Trophoblast cell (in vitro differentiated cells and primary cell): ENCODE measurements around the gene PAX1.

Experiments
- DNase-seq, 2 donors: peaks; one replicate each; pipeline ENCODE4 v3.0.0-alpha.2; 2016
- H2AFZ ChIP-seq: 2 replicates; pipeline ENCODE4 v1.6.1; 2013; ENCODE audit warnings: low read length, moderate library complexity, mild to moderate bottlenecking; ENCODE audit not compliant: insufficient read depth, poor library complexity
- H2AK5ac ChIP-seq: 2 replicates; pipeline ENCODE4 v1.6.1; 2013; ENCODE audit warnings: mild to moderate bottlenecking, low read length
- H2BK120ac ChIP-seq: 2 replicates; pipeline ENCODE4 v1.6.1; 2013; ENCODE audit warnings: low read length, mild to moderate bottlenecking, moderate library complexity; ENCODE audit not compliant: insufficient read depth, poor library complexity
- H2BK12ac ChIP-seq: 2 replicates; pipeline ENCODE4 v1.6.1; 2013; ENCODE audit warnings: mild to moderate bottlenecking, low read length, moderate library complexity
- H2BK5ac ChIP-seq: 2 replicates; pipeline ENCODE4 v1.6.1; 2013; ENCODE audit warnings: low read length, low read depth, moderate library complexity, mild to moderate bottlenecking; ENCODE audit not compliant: poor library complexity
- H3K14ac ChIP-seq: 2 replicates; pipeline ENCODE4 v1.6.1; 2013; ENCODE audit warnings: mild to moderate bottlenecking, low read length
- H3K18ac ChIP-seq: 2 replicates; pipeline ENCODE4 v1.6.1; 2013; ENCODE audit warnings: mild to moderate bottlenecking, low read length
- H3K23ac ChIP-seq: 2 replicates; pipeline ENCODE4 v1.6.1; 2013; ENCODE audit warnings: low read length
- H3K27ac ChIP-seq: 2 replicates; pipeline ENCODE4 v1.5.1; 2013; ENCODE audit warnings: low read depth, mild to moderate bottlenecking, inconsistent platforms, low read length, moderate library complexity
- H3K27me3 ChIP-seq: 2 replicates; pipeline ENCODE4 v1.6.1; 2013; ENCODE audit warnings: inconsistent platforms, mild to moderate bottlenecking, low read length, moderate library complexity; ENCODE audit not compliant: insufficient read depth
- H3K36me3 ChIP-seq, 2 experiments: 1 replicate in 1 of 2; 2 replicates in 1 of 2; pipeline ENCODE4 v1.6.1; 2013; ENCODE audit warnings: low read length in 2 of 2, mild to moderate bottlenecking in 2 of 2, moderate library complexity in 1 of 2; ENCODE audit not compliant: insufficient read depth in 2 of 2, control insufficient read depth in 1 of 2
- H3K4ac ChIP-seq: 2 replicates; pipeline ENCODE4 v1.6.1; 2013; ENCODE audit warnings: low read depth, mild to moderate bottlenecking, low read length, moderate library complexity
- H3K4me1 ChIP-seq, 2 experiments: 1 replicate in 1 of 2; 2 replicates in 1 of 2; pipeline ENCODE4 v1.6.1; 2013; ENCODE audit warnings: low read length in 2 of 2, mild to moderate bottlenecking in 2 of 2, moderate library complexity in 1 of 2; ENCODE audit not compliant: insufficient read depth in 2 of 2, control insufficient read depth in 1 of 2
- H3K4me2 ChIP-seq: 2 replicates; pipeline ENCODE4 v1.6.1; 2013; ENCODE audit warnings: inconsistent platforms, mild to moderate bottlenecking, low read length, moderate library complexity
- H3K4me3 ChIP-seq: 2 replicates; pipeline ENCODE4 v1.5.1; 2013; ENCODE audit warnings: mild to moderate bottlenecking, low read depth, low read length, inconsistent platforms
- H3K79me1 ChIP-seq: one replicate; pipeline ENCODE4 v1.6.1; 2013; ENCODE audit warnings: low read length
- H3K79me2 ChIP-seq: 2 replicates; pipeline ENCODE4 v1.6.1; 2013; ENCODE audit warnings: low read length, mild to moderate bottlenecking; ENCODE audit not compliant: control insufficient read depth, insufficient read depth, poor library complexity
- H3K9ac ChIP-seq: 2 replicates; pipeline ENCODE4 v1.6.1; 2013; ENCODE audit warnings: mild to moderate bottlenecking, low read length
- H3K9me3 ChIP-seq: 2 replicates; pipeline ENCODE4 v1.6.1; 2013; ENCODE audit warnings: low read depth, mild to moderate bottlenecking, control low read depth, inconsistent platforms, low read length; ENCODE audit not compliant: insufficient read depth
- H4K12ac ChIP-seq: 2 replicates; pipeline ENCODE4 v1.6.1; 2013; ENCODE audit warnings: low read depth, mild to moderate bottlenecking, low read length, moderate library complexity
- H4K8ac ChIP-seq: 2 replicates; pipeline ENCODE4 v1.6.1; 2013; ENCODE audit warnings: low read depth, mild to moderate bottlenecking, low read length, moderate library complexity
- H4K91ac ChIP-seq: one replicate; pipeline ENCODE4 v1.6.1; 2013; ENCODE audit warnings: low read depth, mild to moderate bottlenecking, low read length, moderate library complexity
- WGBS: extraction: QIAGEN DNeasy Blood & Tissue Kit; methylation state at CpG from one replicate; pipeline ENCODE4 v1.1.7; 2013; ENCODE audit warnings: missing lambda C conversion rate; ENCODE audit not compliant: insufficient read length, insufficient coverage; ENCODE audit errors: extremely low coverage; 5-methylcytosine and 5-hydroxymethylcytosine counted together

Gene PAX1

DNA sequence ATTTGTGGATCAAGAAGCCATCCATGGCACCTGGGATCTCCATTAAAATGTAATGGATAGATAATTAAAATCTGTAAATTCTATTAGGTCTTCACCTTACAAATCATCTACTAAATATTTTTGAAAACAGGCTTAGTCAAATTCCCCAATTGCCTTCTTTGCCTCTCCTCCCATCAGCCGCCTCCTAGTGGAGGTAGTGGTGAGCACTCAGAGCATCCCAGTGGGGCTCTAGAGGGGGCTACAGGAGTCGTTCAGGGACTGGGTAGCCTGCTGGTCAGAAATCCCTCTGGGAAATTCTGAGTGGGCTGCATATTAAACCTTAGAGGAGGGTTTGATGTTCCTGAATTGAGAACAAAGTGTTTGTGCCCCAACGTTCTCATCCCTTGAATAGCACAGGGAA is 20.8 kb upstream of the PAX1 start:
- no peak overlapping the region for H4K91ac ChIP-seq
- H2AK5ac ChIP-seq, result no peak overlapping the region
- DNase-seq, result no peak
- no peak overlapping the region for H3K4me2 ChIP-seq
- no peak overlapping the region for H2AFZ ChIP-seq
- no peaks in the 10 kb centered on the region for H3K79me2 ChIP-seq
- H3K27ac ChIP-seq, result no peak overlapping the region
- H3K4me3 ChIP-seq, result no peak overlapping the region
- H3K4me1 ChIP-seq, result no peaks in the 10 kb centered on the region
- no peak overlapping the region for H3K9ac ChIP-seq
- no CpG with 5 or more reads among the region's 3 CpGs for WGBS
- H3K27me3 ChIP-seq, result no peaks in the 10 kb centered on the region
- H2BK5ac ChIP-seq, result no peak overlapping the region
- no peak overlapping the region for H3K14ac ChIP-seq
- H3K23ac ChIP-seq, result no peak overlapping the region
- no peak overlapping the region for H3K4ac ChIP-seq
- no peak overlapping the region for H2BK120ac ChIP-seq
- H3K36me3 ChIP-seq, result no peaks in the 10 kb centered on the region
- no peaks in the 10 kb centered on the region for H3K9me3 ChIP-seq
- no peak overlapping the region for H3K18ac ChIP-seq
- H4K8ac ChIP-seq, result no peak overlapping the region
- H2BK12ac ChIP-seq, result no peak overlapping the region
- H3K79me1 ChIP-seq, result no peaks in the 10 kb centered on the region
- H4K12ac ChIP-seq, result no peak overlapping the region

DNA sequence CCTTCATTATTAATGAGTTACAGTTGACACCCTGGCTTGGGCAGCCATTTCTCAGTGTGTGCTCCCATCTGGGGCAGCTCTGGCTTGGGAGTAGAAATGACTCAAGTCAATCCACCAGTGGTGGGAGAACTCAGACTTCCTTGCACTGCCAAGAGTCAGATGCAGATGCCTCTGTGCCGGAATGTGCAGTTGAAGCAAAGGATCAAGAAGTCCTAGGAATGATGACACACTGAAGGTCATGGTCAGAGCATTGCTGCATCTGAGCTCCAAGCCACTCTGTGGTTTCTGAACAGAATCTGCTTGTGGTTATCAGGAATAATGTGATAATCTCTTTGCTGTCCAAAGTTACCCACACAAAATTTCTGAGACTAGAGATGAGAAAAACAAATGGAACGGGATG is 19.5 kb upstream of the PAX1 start:
- H3K27ac ChIP-seq, result no peak overlapping the region
- no peaks in the 10 kb centered on the region for H3K4me1 ChIP-seq
- no peak overlapping the region for H2BK120ac ChIP-seq
- H3K18ac ChIP-seq, result no peak overlapping the region
- no peak for DNase-seq
- no peak overlapping the region for H3K23ac ChIP-seq
- H3K9ac ChIP-seq, result no peak overlapping the region
- H3K79me2 ChIP-seq, result no peaks in the 10 kb centered on the region
- H3K4ac ChIP-seq, result no peak overlapping the region
- H3K79me1 ChIP-seq, result no peaks in the 10 kb centered on the region
- H2BK12ac ChIP-seq, result no peak overlapping the region
- H2BK5ac ChIP-seq, result no peak overlapping the region
- H2AK5ac ChIP-seq, result no peak overlapping the region
- H3K14ac ChIP-seq, result no peak overlapping the region
- H4K12ac ChIP-seq, result no peak overlapping the region
- H4K91ac ChIP-seq, result no peak overlapping the region
- WGBS, result no CpG with 5 or more reads among the region's 2 CpGs
- no peaks in the 10 kb centered on the region for H3K36me3 ChIP-seq
- no peaks in the 10 kb centered on the region for H3K9me3 ChIP-seq
- H3K27me3 ChIP-seq, result no peaks in the 10 kb centered on the region
- H3K4me2 ChIP-seq, result no peak overlapping the region
- H2AFZ ChIP-seq, result no peak overlapping the region
- H4K8ac ChIP-seq, result no peak overlapping the region
- no peak overlapping the region for H3K4me3 ChIP-seq

DNA sequence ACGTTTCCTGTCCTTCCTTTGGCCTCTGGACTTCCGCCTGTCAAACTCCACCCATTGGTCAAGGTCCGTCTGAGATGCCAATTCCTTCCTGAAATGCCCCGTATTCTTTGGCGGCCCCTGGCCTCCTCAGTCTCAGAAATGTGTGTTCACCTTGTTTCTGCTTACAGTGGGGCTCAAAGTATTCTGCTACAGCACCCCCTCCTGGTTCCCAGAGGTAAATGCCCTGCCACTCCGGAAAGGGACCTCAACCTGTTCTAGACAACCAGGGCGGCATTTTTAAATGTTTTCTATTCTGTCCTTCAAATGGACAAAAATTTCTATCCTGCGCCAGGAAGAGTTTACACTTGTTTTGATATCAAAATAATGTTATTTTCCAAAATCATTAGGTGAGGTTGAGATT is 12.1 kb upstream of the PAX1 start:
- H3K79me1 ChIP-seq, result no peaks in the 10 kb centered on the region
- no peak overlapping the region for H2AK5ac ChIP-seq
- no peak overlapping the region for H3K4me3 ChIP-seq
- H3K9ac ChIP-seq, result no peak overlapping the region
- H2BK5ac ChIP-seq, result no peak overlapping the region
- H3K4me1 ChIP-seq, result no peaks in the 10 kb centered on the region
- H2BK12ac ChIP-seq, result no peak overlapping the region
- no peak overlapping the region for H3K27ac ChIP-seq
- no peak overlapping the region for H2BK120ac ChIP-seq
- no peaks in the 10 kb centered on the region for H3K36me3 ChIP-seq
- peak; percentile 2 to 17 for DNase-seq
- no peak overlapping the region for H3K4me2 ChIP-seq
- H3K79me2 ChIP-seq, result no peaks in the 10 kb centered on the region
- H3K18ac ChIP-seq, result no peak overlapping the region
- no peak overlapping the region for H3K14ac ChIP-seq
- no peak overlapping the region for H2AFZ ChIP-seq
- no peak overlapping the region for H4K91ac ChIP-seq
- peaks cover 13% of the 10 kb centered on the region for H3K27me3 ChIP-seq
- H4K12ac ChIP-seq, result no peak overlapping the region
- no peak overlapping the region for H3K4ac ChIP-seq
- WGBS, result no CpG with 5 or more reads among the region's 8 CpGs
- H3K23ac ChIP-seq, result no peak overlapping the region
- H4K8ac ChIP-seq, result no peak overlapping the region
- no peaks in the 10 kb centered on the region for H3K9me3 ChIP-seq

DNA sequence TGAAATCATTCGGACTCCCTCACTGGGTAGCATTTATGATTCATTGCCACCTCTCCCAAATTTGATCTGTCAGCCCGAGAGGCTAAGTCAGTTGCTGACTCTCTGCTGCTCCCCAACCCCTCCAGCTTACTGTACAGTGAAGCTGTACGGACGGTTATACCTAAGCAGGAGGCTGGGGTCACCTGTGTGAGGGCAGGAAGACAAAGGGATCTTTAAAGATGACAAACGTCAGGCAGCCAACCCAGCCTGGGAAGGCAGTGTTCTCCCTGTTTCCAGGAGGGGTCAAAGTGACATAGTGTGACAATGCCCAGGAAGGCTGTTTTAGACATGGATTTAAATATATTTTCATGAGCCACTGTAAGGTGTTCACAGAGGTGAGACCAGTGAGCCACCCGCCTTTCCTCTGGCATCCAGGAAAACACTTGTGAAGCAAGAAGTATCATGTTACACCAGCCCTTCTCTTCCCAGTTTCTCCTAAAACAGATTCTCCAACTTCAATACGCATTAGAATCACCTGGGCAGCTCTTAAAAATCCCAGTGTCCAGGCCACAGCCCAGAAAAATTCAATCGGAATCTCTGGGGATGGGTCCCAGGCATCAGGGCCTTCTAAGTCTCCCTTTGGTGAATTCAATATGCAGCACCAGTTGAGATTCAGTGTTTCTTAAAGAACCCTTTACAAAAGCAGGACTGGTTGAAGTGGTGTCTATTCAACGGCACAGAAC is 6.8 kb upstream of the PAX1 start:
- Histone ChIP-seq H3K14ac (no peak overlapping the region), H3K23ac (no peak overlapping the region), H4K91ac (no peak overlapping the region), H2BK12ac (no peak overlapping the region), H3K27ac (no peak overlapping the region), H3K4me2 (no peak overlapping the region), H3K9me3 (peaks cover 3% of the 10 kb centered on the region), H3K27me3 (peaks cover 57% of the 10 kb centered on the region), H2AFZ (no peak overlapping the region), H3K4ac (no peak overlapping the region), H3K9ac (no peak overlapping the region), H3K4me1 (peaks cover 0 to 4% of the 10 kb centered on the region in 2 experiments), H4K12ac (no peak overlapping the region), H2BK120ac (no peak overlapping the region), H3K4me3 (no peak overlapping the region), H4K8ac (no peak overlapping the region), H3K79me1 (no peaks in the 10 kb centered on the region), H3K79me2 (no peaks in the 10 kb centered on the region), H2AK5ac (no peak overlapping the region), H2BK5ac (no peak overlapping the region), H3K18ac (no peak overlapping the region), H3K36me3 (no peaks in the 10 kb centered on the region)
- no peak for DNase-seq
- no CpG with 5 or more reads among the region's 9 CpGs for WGBS
